Progenitor cell of endocrine pancreas (in vitro differentiated cells): ENCODE measurements around the gene TRAF4. TPM values are rescaled to one million over a fixed set of nuclear protein-coding genes. Genes with fewer than 3 reads are reported as not detected.
A peak's percentile ranks its signal among the peaks of the same experiment; 100 is the strongest.

ENCODE experiments used
- DNase-seq: peaks from one replicate; pipeline ENCODE4 v3.0.0; 2021; ENCODE audit warnings: low spot score; ENCODE audit not compliant: unreplicated experiment
- H3K27ac Mint-ChIP-seq: 2 replicates; pipeline ENCODE4 v1.8.0; 2021; ENCODE audit warnings: mild to moderate bottlenecking, moderate library complexity, mixed read lengths
- H3K27me3 Mint-ChIP-seq: 2 replicates; pipeline ENCODE4 v1.8.0; 2021; ENCODE audit warnings: mixed read lengths
- H3K36me3 Mint-ChIP-seq: 2 replicates; pipeline ENCODE4 v1.8.0; 2022; ENCODE audit warnings: mixed read lengths; ENCODE audit not compliant: insufficient read depth
- H3K4me1 Mint-ChIP-seq: 2 replicates; pipeline ENCODE4 v1.8.0; 2021; ENCODE audit warnings: low read depth, mixed read lengths
- H3K4me3 Mint-ChIP-seq: 2 replicates; pipeline ENCODE4 v1.8.0; 2021; ENCODE audit warnings: low read depth, mild to moderate bottlenecking, moderate library complexity, mixed read lengths
- H3K9me3 Mint-ChIP-seq: 2 replicates; pipeline ENCODE4 v1.8.0; 2021; ENCODE audit warnings: low read depth, mixed read lengths
- CTCF ChIP-seq: fragments of 200-600 bp; sonication (generic); IDR thresholded peaks from one replicate; pipeline ENCODE4 v1.5.0; 2021; ENCODE audit warnings: antibody characterized with exemption, mild to moderate bottlenecking; ENCODE audit not compliant: unreplicated experiment
- total RNA-seq: library from RNA; stranded (reverse); gene quantifications from 2 replicates; pipeline ENCODE4 v1.2.1, GENCODE V29; 2021

The TRAF4 gene
- total RNA-seq, 1 donor from 2014 or later = 260 TPM

- TF ChIP-seq CTCF = peak; percentile 15
- no peaks in the 10 kb centered on the region for H3K9me3 Mint-ChIP-seq
- H3K27ac Mint-ChIP-seq = peak overlapping the region; percentile 92
- DNase-seq = no peak
- peaks cover 19% of the 10 kb centered on the region for H3K36me3 Mint-ChIP-seq
- H3K4me3 Mint-ChIP-seq = peak overlapping the region; percentile 95
- H3K4me1 Mint-ChIP-seq = peaks cover 19% of the 10 kb centered on the region
- H3K27me3 Mint-ChIP-seq = no peaks in the 10 kb centered on the region
Measured at GRCh38 chr17:28712032-28712704, 31.6 kb upstream of the TRAF4 start.

- Mint-ChIP-seq H3K27ac (peak overlapping the region; percentile 86), H3K36me3 (peaks cover 19% of the 10 kb centered on the region), H3K4me1 (peaks cover 19% of the 10 kb centered on the region), H3K9me3 (no peaks in the 10 kb centered on the region), H3K4me3 (peak overlapping the region; percentile 95), H3K27me3 (no peaks in the 10 kb centered on the region)
- DNase-seq = no peak
- TF ChIP-seq CTCF = no peak
Measured at GRCh38 chr17:28712705-28713415, 31.0 kb upstream of the TRAF4 start.

- Mint-ChIP-seq H3K4me1 (peaks cover 26% of the 10 kb centered on the region), H3K9me3 (no peaks in the 10 kb centered on the region), H3K4me3 (peak overlapping the region; percentile 45), H3K36me3 (peaks cover 19% of the 10 kb centered on the region), H3K27me3 (no peaks in the 10 kb centered on the region), H3K27ac (no peak overlapping the region)
- DNase-seq = no peak
- no peak for TF ChIP-seq CTCF
Measured at GRCh38 chr17:28714281-28714680, 29.5 kb upstream of the TRAF4 start.

- no peak for DNase-seq
Measured at GRCh38 chr17:28715217-28715616, 28.6 kb upstream of the TRAF4 start.

More at GRCh38 chr17:28715217-28715616, 28.6 kb upstream of the TRAF4 start:
- no peak overlapping the region for H3K27ac Mint-ChIP-seq
- H3K9me3 Mint-ChIP-seq = no peaks in the 10 kb centered on the region
- TF ChIP-seq CTCF = no peak
- peaks cover 22% of the 10 kb centered on the region for H3K36me3 Mint-ChIP-seq
- H3K4me3 Mint-ChIP-seq = peak overlapping the region; percentile 78
- H3K4me1 Mint-ChIP-seq = peaks cover 30% of the 10 kb centered on the region
- no peaks in the 10 kb centered on the region for H3K27me3 Mint-ChIP-seq
